GM19463 (cell line): Measurements from ENCODE around the gene DISP3.

Experiments
- ATAC-seq: cut with Tn5 transposase; IDR thresholded peaks from one replicate; pipeline ENCODE4 v1.9.1; 2021; ENCODE audit warnings: mild to moderate bottlenecking, moderate library complexity; ENCODE audit not compliant: unreplicated experiment

Gene DISP3

DNA sequence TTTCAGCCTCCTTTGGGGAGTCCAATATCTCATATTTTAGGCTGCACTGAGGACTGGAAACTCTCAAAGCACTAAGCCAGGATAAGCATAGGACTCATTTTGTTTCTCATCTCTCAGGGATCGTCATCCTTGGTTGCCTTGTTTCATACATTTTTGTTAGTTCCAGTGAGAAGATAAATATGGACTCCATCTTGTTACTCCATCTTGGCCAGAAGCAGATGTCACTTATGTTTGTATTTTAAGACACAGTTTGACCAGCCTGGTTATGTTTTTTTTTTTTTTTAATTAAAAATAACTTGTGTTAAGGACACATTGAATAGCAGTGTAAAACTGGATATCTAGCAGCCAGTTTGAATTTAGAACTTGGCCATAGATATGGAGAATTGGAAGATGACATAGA, 34.7 kb downstream of the DISP3 start:
- no peak for ATAC-seq

DNA sequence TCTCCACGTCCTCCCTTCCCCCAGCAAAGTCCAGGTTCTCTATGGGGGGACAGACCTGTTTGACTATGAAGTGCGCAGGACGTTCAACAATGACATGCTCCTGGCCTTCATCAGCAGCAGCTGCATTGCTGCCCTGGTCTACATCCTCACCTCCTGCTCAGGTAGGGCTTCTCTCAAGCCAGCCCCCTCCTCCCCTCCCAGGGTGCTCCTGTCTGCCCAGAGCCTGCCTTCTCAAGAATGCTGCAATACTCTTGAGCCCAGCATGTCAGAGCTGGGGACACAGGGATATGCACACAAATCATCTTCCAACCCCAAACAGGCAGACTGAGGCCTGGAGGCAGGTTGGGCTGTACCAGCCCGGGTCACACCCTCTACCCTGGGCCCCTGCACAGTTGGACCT, 35.4 kb downstream of the DISP3 start:
- ATAC-seq, result no peak

GRCh38 chr1:11515368-11516300, 36.7 kb downstream of the DISP3 start:
- no peak for ATAC-seq

DNA sequence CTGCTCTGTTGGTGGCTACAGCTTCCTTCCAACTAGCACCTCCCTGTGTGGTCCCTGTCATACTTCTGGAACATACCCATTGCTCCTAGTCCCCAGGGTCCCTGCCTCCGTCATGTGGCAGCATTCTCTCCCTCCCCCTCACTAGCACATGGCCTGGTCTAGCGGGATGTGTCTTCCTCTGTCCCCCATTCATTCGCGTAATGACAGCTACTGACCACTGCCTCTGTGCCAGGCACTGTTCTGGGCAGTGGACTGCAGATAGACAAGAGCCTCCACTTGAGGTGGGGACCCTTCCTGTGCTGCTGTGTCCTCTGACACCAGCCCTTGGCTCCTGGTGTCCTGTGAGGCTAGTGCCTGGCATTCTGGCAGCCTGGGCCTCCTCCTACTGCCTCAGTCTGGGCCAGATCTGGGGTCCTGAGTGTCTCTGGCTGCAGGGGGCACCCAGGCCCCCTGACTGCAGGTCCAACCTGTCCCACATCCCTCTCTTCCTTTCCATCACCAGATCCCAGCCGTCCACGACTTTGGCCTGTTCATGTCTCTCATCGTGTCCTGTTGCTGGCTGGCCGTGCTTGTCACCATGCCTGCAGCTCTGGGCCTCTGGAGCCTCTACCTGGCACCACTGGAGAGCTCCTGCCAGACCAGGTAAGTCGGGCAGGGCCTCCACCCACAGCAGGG, 38.1 kb downstream of the DISP3 start:
- no peak for ATAC-seq

- ATAC-seq, result no peak
Observed at GRCh38 chr1:11518016-11518701, 39.2 kb downstream of the DISP3 start.

- ATAC-seq, result no peak
Observed at GRCh38 chr1:11518791-11519628, 40.1 kb downstream of the DISP3 start.

GRCh38 chr1:11519629-11520031, 40.7 kb downstream of the DISP3 start:
- no peak for ATAC-seq

DNA sequence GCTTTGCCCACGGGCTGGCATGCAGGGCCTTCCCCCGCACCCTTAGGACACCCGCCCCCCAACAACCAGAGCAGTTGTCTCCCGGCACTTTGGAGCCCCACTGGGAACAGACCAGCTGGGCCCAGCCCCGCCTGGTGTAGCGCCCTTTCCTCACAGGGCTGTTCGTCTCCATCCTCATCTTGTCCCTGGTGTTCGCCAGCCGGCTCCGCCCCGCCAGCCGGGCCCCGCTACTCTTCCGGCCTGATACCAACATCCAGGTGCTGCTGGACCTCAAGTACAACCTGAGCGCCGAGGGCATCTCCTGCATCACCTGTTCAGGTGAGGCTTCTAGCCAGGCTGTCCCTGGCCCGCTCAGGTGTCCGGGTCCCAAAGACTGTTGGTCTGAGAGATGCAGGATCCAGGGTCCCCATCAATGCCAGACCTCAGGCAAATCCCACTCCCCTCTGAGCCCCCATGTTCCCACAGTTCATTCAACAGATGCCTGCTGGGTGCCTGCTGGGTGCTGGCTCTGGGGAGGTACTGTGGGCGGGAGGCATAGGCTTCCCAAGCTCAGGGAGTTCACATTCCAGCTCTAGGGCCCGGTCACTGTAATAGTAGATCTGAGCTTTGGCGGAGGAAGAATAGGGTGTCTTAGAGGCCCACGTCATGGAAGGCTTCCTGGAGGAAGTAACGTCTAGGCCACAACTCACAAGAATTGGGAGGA, 41.7 kb downstream of the DISP3 start:
- ATAC-seq, result no peak

DNA sequence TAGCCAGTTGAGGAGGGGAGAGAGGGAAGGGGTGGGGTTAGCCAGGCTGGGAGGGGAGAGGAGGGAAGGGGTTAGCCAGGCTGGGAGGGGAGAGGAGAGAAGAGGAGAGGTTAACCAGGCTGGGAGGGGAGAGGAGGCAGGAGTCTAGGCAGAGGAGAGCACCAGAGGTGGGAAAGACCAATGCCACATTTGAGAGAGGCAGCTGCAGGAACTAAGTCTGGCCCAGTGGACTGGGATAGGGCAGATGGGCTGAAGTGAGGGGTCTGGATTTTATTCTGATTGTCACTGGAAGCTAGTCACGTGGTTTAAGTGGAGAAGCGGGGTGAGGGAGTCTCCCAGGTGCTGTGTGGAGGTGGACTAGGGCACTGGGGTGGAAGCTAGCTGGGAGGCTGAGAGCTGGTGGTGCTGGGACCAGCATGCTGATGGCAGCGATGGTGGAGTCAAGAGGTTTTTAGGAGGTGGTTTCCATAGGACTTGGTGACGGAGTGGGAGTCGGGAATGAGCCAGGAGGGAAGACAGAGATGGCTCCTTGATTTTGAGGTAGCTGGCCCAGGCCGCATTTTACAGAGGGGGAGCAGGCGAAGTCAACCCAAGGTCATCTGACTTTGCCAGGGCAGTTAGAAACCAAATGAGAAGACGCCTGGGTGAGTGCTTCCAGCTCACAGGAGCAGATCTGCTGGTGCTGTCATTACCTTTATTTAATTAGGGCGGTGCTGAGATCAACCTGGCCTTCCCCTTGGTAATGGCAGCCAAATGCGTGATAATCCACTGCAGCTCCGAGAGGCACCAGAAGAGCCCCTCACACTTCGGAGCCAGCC, 42.8 kb downstream of the DISP3 start:
- no peak for ATAC-seq

GRCh38 chr1:11522400-11523235, 43.7 kb downstream of the DISP3 start:
- ATAC-seq, result no peak

GRCh38 chr1:11523261-11523660, 44.3 kb downstream of the DISP3 start:
- no peak for ATAC-seq

- ATAC-seq, result no peak
Observed at GRCh38 chr1:11523746-11524464, 45.0 kb downstream of the DISP3 start.

GRCh38 chr1:11524465-11525150, 45.7 kb downstream of the DISP3 start:
- ATAC-seq, result no peak

- ATAC-seq, result no peak
Observed at GRCh38 chr1:11525151-11525505, 46.2 kb downstream of the DISP3 start.

GRCh38 chr1:11525516-11525915, 46.6 kb downstream of the DISP3 start:
- no peak for ATAC-seq

DNA sequence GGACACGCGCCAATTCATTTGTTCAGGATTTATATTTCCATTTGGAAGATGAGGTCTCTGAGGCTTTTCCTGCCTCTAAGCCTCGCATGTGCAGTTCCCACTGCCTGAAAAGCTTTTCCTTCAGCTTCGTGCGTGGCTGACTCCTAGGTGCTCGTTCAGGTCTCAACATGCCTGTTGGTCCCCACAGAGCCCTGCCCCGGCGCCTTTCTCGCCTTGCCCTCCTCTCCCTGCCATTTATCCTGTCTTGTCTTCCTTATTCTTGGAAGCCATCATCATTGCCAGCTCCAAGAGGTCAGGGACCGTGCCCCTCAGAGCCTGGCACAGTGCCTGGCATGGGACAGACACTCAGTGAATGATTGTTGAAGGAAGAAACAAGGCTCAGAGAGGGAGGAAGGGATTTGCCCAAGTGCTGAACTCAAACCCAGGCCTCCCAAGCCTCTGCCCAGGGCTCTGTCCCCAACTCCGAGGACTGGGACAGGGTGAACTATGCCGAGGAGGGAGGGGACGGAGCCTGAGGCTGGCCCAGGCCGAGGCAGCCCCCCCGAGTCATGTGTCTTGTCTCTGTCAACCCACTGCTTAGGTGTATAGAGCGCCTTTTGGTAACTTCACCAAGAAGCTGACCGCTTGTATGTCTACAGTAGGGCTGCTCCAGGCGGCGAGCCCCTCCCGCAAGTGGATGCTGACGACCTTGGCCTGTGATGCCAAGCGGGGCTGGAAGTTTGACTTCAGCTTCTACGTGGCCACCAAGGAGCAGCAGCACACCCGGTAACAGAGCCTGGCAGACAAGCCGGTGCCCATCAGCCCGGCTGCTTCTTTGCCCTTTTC, 47.3 kb downstream of the DISP3 start:
- ATAC-seq, result no peak
